PC-3 (cell line): Measurements from ENCODE around the gene SLC22A1. TPM values are rescaled to one million over a fixed set of nuclear protein-coding genes. Genes with fewer than 3 reads are reported as not detected.

ENCODE experiments used
- ATAC-seq: fragments of 200-7000 bp; cut with Tn5 transposase; 2 replicates; pipeline ENCODE4 v1.9.1; 2020; ENCODE audit warnings: mild to moderate bottlenecking, moderate library complexity
- BruUV-seq: library from RNA; stranded (reverse); fragments of 400-500 nt; replicated peaks from 2 replicates; lab custom pipeline; 2021; lab: Mats Ljungman, UMichigan
- CTCF ChIA-PET: fragments of 300-600 bp; sonication (Branson Sonifier 250); formaldehyde crosslinking; loops from one replicate; lab custom pipeline; 2022; ENCODE audit warnings: antibody characterized with exemption; lab: Charles Lee
- POLR2A ChIA-PET: fragments of 300-600 bp; sonication (Branson Sonifier 250); formaldehyde crosslinking; loops from one replicate; lab custom pipeline; 2022; ENCODE audit warnings: antibody characterized with exemption; ENCODE audit not compliant: unreplicated experiment; lab: Charles Lee
- DNase-seq: peaks from one replicate; pipeline ENCODE4 v3.0.0-alpha.2; 2015
- H2AFZ ChIP-seq: fragments of 300-600 bp; sonication (generic); 2 replicates; pipeline ENCODE4 v1.6.0; 2016; ENCODE audit warnings: antibody characterized with exemption, low read length
- H3F3A ChIP-seq: fragments of 300-600 bp; sonication (generic); one replicate; pipeline ENCODE4 v1.6.0; 2017; ENCODE audit warnings: antibody characterized with exemption, low read length, control low read depth, mild to moderate bottlenecking; ENCODE audit not compliant: unreplicated experiment
- H3K27ac ChIP-seq: fragments of 300-600 bp; sonication (generic); 2 replicates; pipeline ENCODE4 v1.5.1; 2016; ENCODE audit warnings: mild to moderate bottlenecking, low read length
- H3K27me3 ChIP-seq: fragments of 300-600 bp; sonication (generic); 2 replicates; pipeline ENCODE4 v1.6.1; 2016; ENCODE audit warnings: low read length, mixed read lengths
- H3K36me3 ChIP-seq: fragments of 300-600 bp; sonication (generic); 2 replicates; pipeline ENCODE4 v1.6.1; 2016; ENCODE audit warnings: low read depth, mixed run types, low read length, mixed read lengths
- H3K4me1 ChIP-seq: fragments of 300-600 bp; sonication (generic); 2 replicates; pipeline ENCODE4 v1.5.1; 2016; ENCODE audit warnings: low read length; ENCODE audit not compliant: insufficient read depth
- H3K4me2 ChIP-seq: fragments of 300-600 bp; sonication (generic); 2 replicates; pipeline ENCODE4 v1.6.0; 2016; ENCODE audit warnings: low read length
- H3K4me3 ChIP-seq: fragments of 300-600 bp; sonication (generic); 2 replicates; pipeline ENCODE4 v1.5.1; 2016; ENCODE audit warnings: mild to moderate bottlenecking, low read length, mixed read lengths
- H3K79me2 ChIP-seq: fragments of 300-600 bp; sonication (generic); 2 replicates; pipeline ENCODE4 v1.6.1; 2017; ENCODE audit warnings: low read length, mixed read lengths
- H3K9ac ChIP-seq: fragments of 300-600 bp; sonication (generic); 2 replicates; pipeline ENCODE4 v1.6.0; 2016; ENCODE audit warnings: mild to moderate bottlenecking, low read length
- H3K9me2 ChIP-seq: fragments of 300-600 bp; sonication (generic); replicated peaks from 2 replicates; pipeline ENCODE4 v1.6.1; 2016; ENCODE audit warnings: mixed run types, low read length, mixed read lengths
- H3K9me3 ChIP-seq: fragments of 300-600 bp; sonication (generic); 2 replicates; pipeline ENCODE4 v1.6.1; 2016; ENCODE audit warnings: low read length, mixed read lengths
- H4K20me1 ChIP-seq: fragments of 300-600 bp; sonication (generic); 2 replicates; pipeline ENCODE4 v1.6.1; 2016; ENCODE audit warnings: low read length, mixed read lengths
- EZH2 ChIP-seq: fragments of 300-600 bp; sonication (generic); IDR thresholded peaks from one replicate; pipeline ENCODE4 v1.6.1; 2017; ENCODE audit warnings: antibody characterized with exemption, mild to moderate bottlenecking, low read length; ENCODE audit not compliant: unreplicated experiment
- EZH2phosphoT487 ChIP-seq: fragments of 300-600 bp; sonication (generic); IDR thresholded peaks from 2 replicates; pipeline ENCODE4 v1.6.1; 2018; ENCODE audit warnings: mild to moderate bottlenecking, antibody characterized with exemption, low read length, borderline replicate concordance
- intact Hi-C: fragments of 100-400 bp; cut with micrococcal nuclease; formaldehyde crosslinking; loops from 2 replicates; pipeline ENCODE4 v1.9.0; 2023
- total RNA-seq: library from RNA; depleted of rRNA; stranded (reverse); fragments of >200 nt; gene quantifications from 2 replicates; pipeline ENCODE4 v1.2.3, GENCODE V29; 2014
- TF ChIP-seq, protein P1 (sequence below): fragments of 300-600 bp; sonication (generic); conservative IDR thresholded peaks from 2 replicates; pipeline ENCODE4 v1.5.1; 2017; ENCODE audit warnings: antibody characterized with exemption, low read depth, mild to moderate bottlenecking, low read length

Gene SLC22A1
- total RNA-seq, 1 experiment from 2014 or later = 10.2 TPM

DNA sequence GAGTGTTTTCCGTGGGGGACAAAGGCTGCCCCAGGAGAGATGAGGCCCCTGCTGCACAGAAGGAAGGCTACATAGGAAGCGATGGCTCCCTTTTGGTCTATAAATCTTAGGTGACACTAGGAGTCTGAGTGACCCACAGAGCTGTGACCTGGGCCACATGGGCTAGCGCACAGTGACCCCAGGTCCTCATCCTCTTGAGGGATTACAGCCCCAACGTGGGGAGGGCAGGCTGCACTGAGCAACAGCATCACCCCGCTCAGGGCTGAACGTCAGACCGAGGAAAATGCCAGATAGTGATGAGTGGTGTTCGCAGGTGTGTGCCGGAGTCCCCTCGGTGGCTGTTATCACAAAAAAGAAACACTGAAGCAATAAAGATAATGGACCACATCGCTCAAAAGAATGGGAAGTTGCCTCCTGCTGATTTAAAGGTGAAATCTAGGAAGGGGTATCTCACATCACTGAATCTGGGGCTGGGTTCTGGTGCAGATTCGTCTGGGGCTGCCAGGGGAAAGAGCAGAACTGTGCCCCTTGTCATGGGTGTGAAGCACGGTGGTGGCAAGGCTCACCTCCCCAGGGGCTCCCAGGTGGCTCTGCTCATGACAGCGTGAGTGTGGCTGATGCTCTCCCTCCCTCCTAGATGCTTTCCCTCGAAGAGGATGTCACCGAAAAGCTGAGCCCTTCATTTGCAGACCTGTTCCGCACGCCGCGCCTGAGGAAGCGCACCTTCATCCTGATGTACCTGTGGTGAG is 14.5 kb downstream of the SLC22A1 start:
- CTCF ChIA-PET = no interaction called here

DNA sequence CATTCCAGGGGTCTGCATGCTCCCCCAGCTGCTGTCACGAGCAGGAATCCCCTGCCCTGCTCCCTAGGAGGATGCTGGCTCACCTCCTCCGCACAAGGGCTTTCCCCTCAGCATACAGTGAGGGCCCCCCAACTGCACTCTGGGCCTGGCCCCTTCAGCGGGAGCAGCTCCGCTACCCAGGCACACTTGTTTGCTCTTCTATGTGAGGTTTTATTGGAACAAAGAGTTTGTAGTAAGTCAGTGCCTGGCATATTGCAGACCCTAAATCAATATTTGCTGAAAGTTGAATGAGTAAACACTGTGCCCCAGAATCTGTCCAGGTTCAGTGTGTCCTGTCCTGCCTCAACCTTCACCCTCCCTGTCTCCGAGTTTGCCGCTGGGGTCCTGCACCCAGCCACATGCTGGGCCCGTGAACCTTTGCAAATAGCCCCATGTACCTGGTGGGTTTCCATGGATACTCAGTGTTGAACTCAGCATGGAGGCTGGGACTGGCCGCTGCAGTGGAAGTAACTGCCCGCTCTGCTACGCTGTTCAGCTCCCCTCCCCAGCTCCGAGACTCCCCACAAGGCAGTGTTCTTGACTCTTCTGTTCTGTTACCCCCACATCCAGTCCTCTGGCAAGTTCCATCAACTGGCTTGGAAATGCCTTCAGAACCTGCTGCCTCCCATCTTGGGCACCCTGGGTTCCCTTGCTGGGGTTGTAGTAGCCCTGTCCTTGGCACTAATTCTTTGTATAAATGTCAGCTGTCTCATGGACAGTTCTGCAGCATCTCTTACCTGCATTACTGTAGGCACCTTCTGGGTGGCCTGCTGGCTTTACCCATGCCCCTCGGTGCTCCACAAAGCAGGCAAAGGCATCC is 15.7 kb downstream of the SLC22A1 start:
- H3K9ac ChIP-seq = no peak overlapping the region
- H3K79me2 ChIP-seq = no peaks in the 10 kb centered on the region

More for the DNA sequence above, 14.5 kb downstream of the SLC22A1 start:
- Histone ChIP-seq H3K9me2 (no peaks in the 10 kb centered on the region), H3K4me3 (no peak overlapping the region), H3K27me3 (no peaks in the 10 kb centered on the region), H3K4me2 (no peak overlapping the region), H3K4me1 (peaks cover 20% of the 10 kb centered on the region), H3K79me2 (no peaks in the 10 kb centered on the region), H3K36me3 (no peaks in the 10 kb centered on the region), H2AFZ (no peak overlapping the region), H3K27ac (no peak overlapping the region), H4K20me1 (no peaks in the 10 kb centered on the region), H3K9me3 (no peaks in the 10 kb centered on the region), H3K9ac (no peak overlapping the region), H3F3A (no peaks in the 10 kb centered on the region)
- no peak for ATAC-seq
- no peak for DNase-seq
- BruUV-seq = no TSS peak
- no peak for TF ChIP-seq EZH2
- POLR2A ChIA-PET = no interaction called here
- intact Hi-C loops = loop anchor here (5.0 kb wide), 2 partner anchors 81 to 101 kb away; no protein-coding TSS in a partner anchor

More for the DNA sequence above, 15.7 kb downstream of the SLC22A1 start:
- CTCF ChIA-PET = interaction anchor here (1.4 kb wide), 1 partner anchor 160 kb away, joined by 9 read pairs; no protein-coding TSS in a partner anchor
- BruUV-seq = no TSS peak
- ATAC-seq (no peak), DNase-seq (no peak)
- intact Hi-C loops = loop anchor here (5.0 kb wide), 2 partner anchors 80 to 100 kb away; no protein-coding TSS in a partner anchor
- Histone ChIP-seq H3K9me2 (no peaks in the 10 kb centered on the region), H3K27ac (no peak overlapping the region), H3K4me3 (no peak overlapping the region), H3K27me3 (no peaks in the 10 kb centered on the region), H3K36me3 (no peaks in the 10 kb centered on the region), H3K4me1 (peaks cover 31% of the 10 kb centered on the region), H3F3A (no peaks in the 10 kb centered on the region), H2AFZ (no peak overlapping the region), H3K9me3 (no peaks in the 10 kb centered on the region), H4K20me1 (no peaks in the 10 kb centered on the region), H3K4me2 (no peak overlapping the region)
- POLR2A ChIA-PET = no interaction called here
- TF ChIP-seq, protein P1, sequence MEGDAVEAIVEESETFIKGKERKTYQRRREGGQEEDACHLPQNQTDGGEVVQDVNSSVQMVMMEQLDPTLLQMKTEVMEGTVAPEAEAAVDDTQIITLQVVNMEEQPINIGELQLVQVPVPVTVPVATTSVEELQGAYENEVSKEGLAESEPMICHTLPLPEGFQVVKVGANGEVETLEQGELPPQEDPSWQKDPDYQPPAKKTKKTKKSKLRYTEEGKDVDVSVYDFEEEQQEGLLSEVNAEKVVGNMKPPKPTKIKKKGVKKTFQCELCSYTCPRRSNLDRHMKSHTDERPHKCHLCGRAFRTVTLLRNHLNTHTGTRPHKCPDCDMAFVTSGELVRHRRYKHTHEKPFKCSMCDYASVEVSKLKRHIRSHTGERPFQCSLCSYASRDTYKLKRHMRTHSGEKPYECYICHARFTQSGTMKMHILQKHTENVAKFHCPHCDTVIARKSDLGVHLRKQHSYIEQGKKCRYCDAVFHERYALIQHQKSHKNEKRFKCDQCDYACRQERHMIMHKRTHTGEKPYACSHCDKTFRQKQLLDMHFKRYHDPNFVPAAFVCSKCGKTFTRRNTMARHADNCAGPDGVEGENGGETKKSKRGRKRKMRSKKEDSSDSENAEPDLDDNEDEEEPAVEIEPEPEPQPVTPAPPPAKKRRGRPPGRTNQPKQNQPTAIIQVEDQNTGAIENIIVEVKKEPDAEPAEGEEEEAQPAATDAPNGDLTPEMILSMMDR = no peak
- TF ChIP-seq EZH2 = no peak
- no peak for TF ChIP-seq EZH2phosphoT487
